ENCODE data around the gene SGCB. TPM values are rescaled to one million over a fixed set of nuclear protein-coding genes. Genes with fewer than 3 reads are reported as not detected.

Gene SGCB
- total RNA-seq, 1 donor from 2014 or later: 21.1 TPM

GRCh38 chr4:52069571-52069970, 31.5 kb upstream of the SGCB start:
- no peak for TF ChIP-seq CTCF (IDR thresholded peaks at IDR 0.05; ENCODE audit: insufficient read depth, low read length, poor library complexity, severe bottlenecking)
- DNase-seq (ENCODE audit: low read depth): no peak
- Histone ChIP-seq H3K27me3 (ENCODE audit: control insufficient read depth, insufficient read depth, low read length) (no peaks in the 10 kb centered on the region), H3K36me3 (ENCODE audit: control insufficient read depth, insufficient read depth, low read length) (no peaks in the 10 kb centered on the region), H3K4me3 (ENCODE audit: low read depth, low read length) (no peak overlapping the region)

- Histone ChIP-seq H3K36me3 (ENCODE audit: control insufficient read depth, insufficient read depth, low read length) (no peaks in the 10 kb centered on the region), H3K4me3 (ENCODE audit: low read depth, low read length) (no peak overlapping the region), H3K27me3 (ENCODE audit: control insufficient read depth, insufficient read depth, low read length) (no peaks in the 10 kb centered on the region)
- DNase-seq (ENCODE audit: low read depth): peak; percentile 38
- TF ChIP-seq CTCF (IDR thresholded peaks at IDR 0.05; ENCODE audit: insufficient read depth, low read length, poor library complexity, severe bottlenecking): no peak
Measured at GRCh38 chr4:52059372-52059771, 21.3 kb upstream of the SGCB start.

- TF ChIP-seq CTCF (IDR thresholded peaks at IDR 0.05; ENCODE audit: insufficient read depth, low read length, poor library complexity, severe bottlenecking): no peak
- Histone ChIP-seq H3K4me3 (ENCODE audit: low read depth, low read length) (no peak overlapping the region), H3K27me3 (ENCODE audit: control insufficient read depth, insufficient read depth, low read length) (no peaks in the 10 kb centered on the region), H3K36me3 (ENCODE audit: control insufficient read depth, insufficient read depth, low read length) (no peaks in the 10 kb centered on the region)
- no peak for DNase-seq (ENCODE audit: low read depth)
Measured at GRCh38 chr4:52058275-52058674, 20.2 kb upstream of the SGCB start.

GRCh38 chr4:52057196-52057595, 19.1 kb upstream of the SGCB start:
- no peak for DNase-seq (ENCODE audit: low read depth)
- no peak for TF ChIP-seq CTCF (IDR thresholded peaks at IDR 0.05; ENCODE audit: insufficient read depth, low read length, poor library complexity, severe bottlenecking)

GRCh38 chr4:52054254-52054653, 16.2 kb upstream of the SGCB start:
- H3K36me3 ChIP-seq (ENCODE audit: control insufficient read depth, insufficient read depth, low read length): no peaks in the 10 kb centered on the region
- H3K27me3 ChIP-seq (ENCODE audit: control insufficient read depth, insufficient read depth, low read length): no peaks in the 10 kb centered on the region
- DNase-seq (ENCODE audit: low read depth): no peak
- no peak overlapping the region for H3K4me3 ChIP-seq (ENCODE audit: low read depth, low read length)
- no peak for TF ChIP-seq CTCF (IDR thresholded peaks at IDR 0.05; ENCODE audit: insufficient read depth, low read length, poor library complexity, severe bottlenecking)

More at GRCh38 chr4:52057196-52057595, 19.1 kb upstream of the SGCB start:
- Histone ChIP-seq H3K4me3 (ENCODE audit: low read depth, low read length) (no peak overlapping the region), H3K36me3 (ENCODE audit: control insufficient read depth, insufficient read depth, low read length) (no peaks in the 10 kb centered on the region), H3K27me3 (ENCODE audit: control insufficient read depth, insufficient read depth, low read length) (no peaks in the 10 kb centered on the region)

- Histone ChIP-seq H3K4me3 (ENCODE audit: low read depth, low read length) (no peak overlapping the region), H3K36me3 (ENCODE audit: control insufficient read depth, insufficient read depth, low read length) (no peaks in the 10 kb centered on the region), H3K27me3 (ENCODE audit: control insufficient read depth, insufficient read depth, low read length) (no peaks in the 10 kb centered on the region)
- no peak for DNase-seq (ENCODE audit: low read depth)
- no peak for TF ChIP-seq CTCF (IDR thresholded peaks at IDR 0.05; ENCODE audit: insufficient read depth, low read length, poor library complexity, severe bottlenecking)
Measured at GRCh38 chr4:52052475-52052780, 14.3 kb upstream of the SGCB start.

All from kidney epithelial cell (primary cell).